Body of pancreas (tissue), 4 donors: Measurements from ENCODE around the gene PPIL1. TPM values are rescaled to one million over a fixed set of nuclear protein-coding genes. Genes with fewer than 3 reads are reported as not detected.

ENCODE experiments used
- ATAC-seq: fragments of 150-250 bp; one replicate; pipeline ENCODE4 v1.9.1; 2016
- DNase-seq, 4 donors: peaks; one replicate each; pipeline ENCODE4 v3.0.0-alpha.2; 2019
- H3K27ac ChIP-seq, 4 donors: fragments of 200-600 bp; sonication (generic); 1 replicate in 3 of 4; 2 replicates in 1 of 4; pipeline versions ENCODE4 v1.5.1 to v1.6.1; 2016 to 2019; ENCODE audit warnings: mild to moderate bottlenecking in 1 of 4, mixed read lengths in 1 of 4, moderate library complexity in 1 of 4
- H3K27me3 ChIP-seq, 2 donors: fragments of 200-600 bp; sonication (generic); one replicate each; pipeline ENCODE4 v1.6.0; 2016; ENCODE audit warnings: mild to moderate bottlenecking in 1 of 2
- H3K36me3 ChIP-seq, 2 donors: fragments of 200-600 bp; sonication (generic); replicated peaks in 1 of 2; 2 replicates each; pipeline ENCODE4 v1.5.1; 2016; ENCODE audit warnings: low read depth in 2 of 2; ENCODE audit not compliant: insufficient read depth in 1 of 2
- H3K4me1 ChIP-seq: fragments of 200-600 bp; sonication (generic); one replicate; pipeline ENCODE4 v1.6.0; 2016
- H3K4me3 ChIP-seq, 2 donors: fragments of 200-600 bp; sonication (generic); 1 replicate in 1 of 2; 2 replicates in 1 of 2; pipeline ENCODE4 v1.5.1; 2016 to 2019
- H3K9me3 ChIP-seq, 3 donors: fragments of 200-600 bp; sonication (generic); 1 replicate in 2 of 3; 2 replicates in 1 of 3; pipeline ENCODE4 v1.5.1; 2016
- CTCF ChIP-seq, 7 experiments: fragments of 450-650 bp in 4 of 7; fragments of 200-600 bp in 3 of 7; sonication (generic) in 3 of 7; IDR thresholded peaks; one replicate each; pipeline ENCODE4 v1.5.1; 2016 to 2019; ENCODE audit warnings: antibody characterized with exemption in 7 of 7
- POLR2A ChIP-seq, 3 donors: fragments of 450-650 bp; IDR thresholded peaks; one replicate each; pipeline ENCODE4 v1.6.1; 2016; ENCODE audit warnings: antibody characterized with exemption in 3 of 3, mild to moderate bottlenecking in 2 of 3
- WGBS, 2 donors: methylation state at CpG; one replicate each; pipeline ENCODE4 v1.1.5; 2017; 5-methylcytosine and 5-hydroxymethylcytosine counted together
- intact Hi-C: fragments of 100-400 bp; cut with DNase I; formaldehyde crosslinking; loops from one replicate; pipeline ENCODE4 v1.15.1; 2023
- total RNA-seq, 2 donors: library from RNA; depleted of rRNA; stranded (reverse); fragments of >200 nt; gene quantifications; one replicate each; pipeline ENCODE4 v1.1.0, GENCODE V29; 2016

Gene PPIL1
- total RNA-seq, 2 donors from 2014 or later = 5.9 to 6.5 TPM

DNA sequence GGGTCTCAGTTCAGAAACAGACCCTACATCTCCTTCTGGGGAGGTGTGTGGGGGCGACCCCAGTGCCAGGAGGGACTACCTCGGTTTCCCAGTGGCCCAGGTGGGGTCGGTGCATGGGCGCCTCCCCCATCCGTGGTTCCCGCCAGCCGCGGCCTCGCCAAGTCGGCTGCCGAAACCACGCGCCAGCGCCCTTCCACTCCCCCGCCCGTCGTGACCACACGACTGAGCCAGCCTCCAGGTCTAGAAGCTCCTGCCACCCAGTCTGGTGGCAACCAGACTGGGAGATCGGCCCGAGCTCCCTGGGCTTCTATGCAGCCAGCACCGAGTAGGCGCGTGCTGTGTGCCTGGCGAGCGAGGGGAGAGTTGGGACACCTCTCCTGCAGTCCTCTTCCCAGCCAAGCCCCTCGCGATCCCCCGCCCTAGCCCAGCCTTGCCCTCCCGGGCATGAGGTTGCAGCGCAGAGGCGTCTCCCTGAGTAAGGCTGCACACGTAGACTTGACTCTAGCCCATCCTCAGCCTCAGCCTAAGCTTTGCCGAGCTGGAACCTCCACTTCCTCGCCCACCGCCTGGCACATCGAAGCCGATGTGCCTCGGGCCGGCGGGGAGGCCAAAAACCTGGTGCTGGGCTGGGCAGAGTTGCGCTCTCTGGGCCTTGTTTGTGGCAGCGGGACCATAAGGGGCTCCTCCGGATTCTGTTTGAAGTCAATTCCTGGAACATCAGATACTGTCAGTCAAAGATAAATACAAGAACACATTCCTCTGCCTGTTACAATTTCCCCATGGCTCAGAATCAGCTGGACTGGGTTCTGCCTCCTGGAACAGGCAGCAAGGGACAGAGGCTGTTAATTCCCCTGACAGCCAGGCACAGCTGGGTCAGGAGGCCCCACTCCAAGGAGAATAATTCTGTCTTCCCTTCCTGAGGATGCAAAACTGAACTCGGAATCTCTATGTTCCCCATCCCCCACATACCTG is 33.9 kb downstream of the PPIL1 start:
- WGBS, 2 donors = 31 to 52% methylated on average over 16 to 44 of the region's 44 CpGs
- H3K4me3 ChIP-seq = no peak overlapping the region
- H3K27ac ChIP-seq = no peak overlapping the region
- H3K9me3 ChIP-seq = no peaks in the 10 kb centered on the region
- peaks cover 21% of the 10 kb centered on the region for H3K4me1 ChIP-seq
- H3K27me3 ChIP-seq = no peaks in the 10 kb centered on the region
- ATAC-seq (peak; percentile 26), DNase-seq (peak in 1 of 4 donors; percentile 35)
- H3K36me3 ChIP-seq = no peaks in the 10 kb centered on the region
- no peak for TF ChIP-seq CTCF (IDR thresholded peaks at IDR 0.05)
- no peak for TF ChIP-seq POLR2A (IDR thresholded peaks at IDR 0.05)
- intact Hi-C loops = no loop called here

- TF ChIP-seq POLR2A (IDR thresholded peaks at IDR 0.05) (no peak), CTCF (IDR thresholded peaks at IDR 0.05) (peak in 1 of 7 experiments; percentile 25)
- peak; percentile 68 for ATAC-seq
- Histone ChIP-seq H3K4me1 (peaks cover 21% of the 10 kb centered on the region), H3K27ac (no peak overlapping the region), H3K4me3 (peak overlapping the region in 1 of 2 donors; percentile 26), H3K36me3 (no peaks in the 10 kb centered on the region), H3K9me3 (no peaks in the 10 kb centered on the region), H3K27me3 (no peaks in the 10 kb centered on the region)
- WGBS, 2 donors = 1 to 2% methylated on average over 33 to 56 of the region's 70 CpGs
- DNase-seq = peak; percentile 23 to 47 (median 36)
- intact Hi-C loops = no loop called here
These were observed 34.7 kb downstream of the PPIL1 start for GRCh38 chr6:36839749-36840431.

DNA sequence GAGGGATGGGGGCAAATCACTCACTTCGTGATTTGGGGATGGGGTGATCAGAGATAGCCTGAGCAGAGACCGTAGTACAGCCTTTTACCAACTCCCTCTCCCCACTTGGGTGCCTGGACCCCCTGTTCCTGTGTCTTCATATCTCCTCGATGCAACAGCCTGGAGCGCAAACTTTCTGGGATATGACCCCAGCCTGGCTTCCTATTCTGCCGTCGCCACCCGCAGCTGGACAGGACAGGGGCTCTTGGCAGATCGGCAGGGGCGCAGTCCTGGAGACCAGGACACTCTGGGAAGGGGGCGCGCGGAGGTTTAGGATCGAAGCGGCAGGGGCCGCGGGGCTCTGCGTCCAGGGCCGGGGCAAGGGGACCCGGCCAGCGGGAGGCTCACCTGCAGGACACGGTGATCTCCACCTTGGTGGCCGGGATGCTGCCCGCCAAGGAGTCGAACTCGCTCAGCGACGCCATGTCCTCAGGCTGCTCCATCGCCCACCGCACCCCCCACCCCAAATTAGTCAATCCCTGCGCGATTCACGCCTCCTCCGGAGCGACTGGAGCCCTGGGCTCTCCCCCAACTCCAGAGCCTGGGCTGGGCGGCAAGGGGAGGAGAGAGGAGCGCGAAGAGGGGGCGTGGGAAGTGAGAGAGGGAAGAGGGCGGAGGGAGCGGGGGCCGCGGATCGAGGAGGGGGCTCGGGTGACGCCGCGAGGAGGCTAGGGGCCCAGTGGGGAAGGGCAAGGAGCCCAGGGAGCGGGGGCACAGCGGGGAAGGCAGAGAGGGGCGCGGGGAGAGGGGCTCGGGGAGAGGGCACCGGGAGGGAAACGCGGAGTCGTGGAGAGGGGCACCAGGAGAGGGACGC is 35.5 kb downstream of the PPIL1 start, which contains the start of gene CPNE5:
Gene CPNE5, minus strand, starts transcription at position 549 of the 853 bp plus-strand sequence. Its CDS starts 67 bp downstream, at position 482.
- ATAC-seq = peak; percentile 9

More for the DNA sequence above, 35.5 kb downstream of the PPIL1 start, which contains the start of gene CPNE5:
- intact Hi-C loops = no loop called here
- TF ChIP-seq CTCF (IDR thresholded peaks at IDR 0.05) = no peak
- no peak for TF ChIP-seq POLR2A (IDR thresholded peaks at IDR 0.05)
- WGBS, 2 donors = 20 to 27% methylated on average over 49 to 56 of the region's 57 CpGs
- H3K27me3 ChIP-seq = no peaks in the 10 kb centered on the region
- peak within 1 kb of the TSS in 1 of 2 donors; percentile 26 for H3K4me3 ChIP-seq
- H3K4me1 ChIP-seq = peaks cover 21% of the 10 kb centered on the region
- DNase-seq = no peak
- H3K27ac ChIP-seq = no peak within 1 kb of the TSS
- no peaks in the 10 kb centered on the region for H3K9me3 ChIP-seq
- no peaks in the 10 kb centered on the region for H3K36me3 ChIP-seq
